T47D (cell line): ENCODE data around the gene GADD45A.
A peak's percentile ranks its signal among the peaks of the same experiment; 100 is the strongest.

Experiments used
- DNase-seq, 2 experiments: peaks; one replicate each; pipeline versions ENCODE4 v3.0.0 to v3.0.0-alpha.2; 2011 to 2012; ENCODE audit warnings: low read depth in 1 of 2, low spot score in 1 of 2
- JUND ChIP-seq: IDR thresholded peaks from 2 replicates; pipeline ENCODE4 v1.6.1; 2012; ENCODE audit warnings: low read depth
- in situ Hi-C: cut with HindIII; loops from 2 replicates; pipeline ENCODE4 v1.10.0; 2016; ENCODE audit warnings: low sequenced_read_pairs, low pct_unique_long_range_greater_than_20kb

The GADD45A gene

GRCh38 chr1:67685067-67685557 is at the start of gene GADD45A:
Gene GADD45A (plus strand): TSS chr1:67685201. CDS start chr1:67685495, 294 bp downstream.
- peak; percentile 93 to 98 for DNase-seq
- TF ChIP-seq JUND = no peak
- in situ Hi-C loops = no loop called here

DNA sequence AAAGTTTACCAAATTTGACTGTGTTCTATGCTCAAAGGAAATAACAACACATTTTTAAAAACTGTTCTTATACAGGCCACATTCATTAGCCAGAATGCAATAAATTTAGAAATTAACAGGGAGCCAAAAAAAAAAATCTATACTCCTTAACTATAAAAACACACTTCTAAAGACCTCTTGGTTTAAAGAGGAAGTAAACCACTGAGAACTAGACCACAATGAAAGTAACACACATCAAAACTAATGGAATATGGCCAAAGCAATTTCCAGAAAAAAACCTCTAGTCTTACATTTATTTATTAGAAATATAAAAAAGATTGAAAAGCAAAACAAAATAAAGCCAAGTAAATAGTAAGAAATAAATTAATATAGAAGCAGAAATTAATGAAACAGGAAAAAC is 48.9 kb upstream of the GADD45A start:
- no peak for TF ChIP-seq JUND
- DNase-seq = no peak
- in situ Hi-C loops = no loop called here

DNA sequence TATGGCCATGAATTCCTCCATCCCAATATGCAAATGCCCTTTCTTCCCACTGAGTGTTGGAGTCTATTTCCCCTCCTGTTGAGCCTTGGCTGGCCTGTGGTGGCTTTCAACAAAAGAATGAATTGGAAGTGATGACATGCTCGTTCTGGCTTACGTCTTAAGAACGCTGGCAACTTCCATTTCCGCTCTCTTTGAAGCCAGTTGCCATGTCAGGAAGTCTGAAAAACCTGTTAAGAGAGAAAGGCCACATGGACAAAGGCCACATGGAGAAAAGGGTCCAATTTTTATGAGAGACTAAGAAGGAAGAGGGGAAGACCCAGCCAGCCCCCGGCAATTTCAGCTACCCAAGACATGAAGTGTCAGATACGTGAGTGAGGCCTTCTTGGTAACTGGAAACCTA is 45.6 kb upstream of the GADD45A start:
- no peak for TF ChIP-seq JUND
- in situ Hi-C loops = no loop called here
- no peak for DNase-seq

DNA sequence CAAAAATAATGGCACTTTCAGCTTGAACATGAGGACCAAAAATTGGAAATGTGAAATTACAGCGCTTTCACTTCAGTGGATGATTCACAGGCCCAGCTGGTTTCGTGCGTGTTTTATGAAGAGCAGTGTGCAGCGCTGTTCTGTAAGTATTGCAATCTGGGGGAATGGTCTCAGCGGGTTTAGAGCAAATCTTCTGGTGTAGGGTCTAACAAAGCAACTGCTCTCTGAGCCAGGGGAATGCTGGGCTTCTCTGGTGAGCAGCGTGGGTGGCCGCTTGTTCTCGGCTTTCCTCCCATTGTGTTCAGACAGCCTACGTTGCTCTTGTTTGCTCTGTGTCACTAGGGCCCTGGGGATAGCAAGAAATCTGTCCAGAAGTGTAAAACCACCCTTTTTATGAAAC is 42.4 kb upstream of the GADD45A start:
- in situ Hi-C loops = no loop called here
- TF ChIP-seq JUND = no peak

GRCh38 chr1:67644566-67644965 is 40.4 kb upstream of the GADD45A start:
- TF ChIP-seq JUND = no peak
- in situ Hi-C loops = no loop called here
- no peak for DNase-seq

More for the DNA sequence above, 42.4 kb upstream of the GADD45A start:
- DNase-seq = no peak

DNA sequence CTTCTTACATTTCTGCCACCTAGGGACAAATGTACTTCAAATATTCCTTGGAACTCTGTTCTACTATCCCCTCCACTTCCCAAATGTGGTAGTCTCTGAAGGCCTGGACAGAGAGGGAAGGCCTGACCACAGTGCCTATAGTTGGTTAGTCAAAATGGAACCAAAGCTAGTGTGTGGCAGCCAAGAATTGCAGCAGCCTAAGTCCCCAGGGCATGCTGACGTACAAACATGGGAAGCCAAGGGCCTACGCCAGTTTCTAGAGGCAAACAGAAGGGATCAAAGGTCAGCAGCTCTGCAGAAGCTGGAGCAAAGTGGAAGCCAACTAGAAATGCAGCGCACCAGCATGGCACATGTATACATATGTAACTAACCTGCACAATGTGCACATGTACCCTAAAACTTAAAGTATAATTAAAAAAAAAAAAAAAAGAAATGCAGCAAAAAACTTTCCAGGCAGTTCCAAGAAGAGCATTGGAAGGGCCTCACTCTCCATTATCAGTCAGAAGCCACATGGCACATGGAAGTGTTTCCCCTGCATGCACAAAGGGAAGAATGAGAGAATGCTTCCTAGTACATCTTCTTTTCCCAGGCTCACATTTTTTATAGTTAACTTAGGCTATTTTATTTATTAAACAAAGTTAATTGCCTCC is 39.4 kb upstream of the GADD45A start:
- in situ Hi-C loops = no loop called here
- DNase-seq = peak in 1 of 2 experiments; percentile 78

DNA sequence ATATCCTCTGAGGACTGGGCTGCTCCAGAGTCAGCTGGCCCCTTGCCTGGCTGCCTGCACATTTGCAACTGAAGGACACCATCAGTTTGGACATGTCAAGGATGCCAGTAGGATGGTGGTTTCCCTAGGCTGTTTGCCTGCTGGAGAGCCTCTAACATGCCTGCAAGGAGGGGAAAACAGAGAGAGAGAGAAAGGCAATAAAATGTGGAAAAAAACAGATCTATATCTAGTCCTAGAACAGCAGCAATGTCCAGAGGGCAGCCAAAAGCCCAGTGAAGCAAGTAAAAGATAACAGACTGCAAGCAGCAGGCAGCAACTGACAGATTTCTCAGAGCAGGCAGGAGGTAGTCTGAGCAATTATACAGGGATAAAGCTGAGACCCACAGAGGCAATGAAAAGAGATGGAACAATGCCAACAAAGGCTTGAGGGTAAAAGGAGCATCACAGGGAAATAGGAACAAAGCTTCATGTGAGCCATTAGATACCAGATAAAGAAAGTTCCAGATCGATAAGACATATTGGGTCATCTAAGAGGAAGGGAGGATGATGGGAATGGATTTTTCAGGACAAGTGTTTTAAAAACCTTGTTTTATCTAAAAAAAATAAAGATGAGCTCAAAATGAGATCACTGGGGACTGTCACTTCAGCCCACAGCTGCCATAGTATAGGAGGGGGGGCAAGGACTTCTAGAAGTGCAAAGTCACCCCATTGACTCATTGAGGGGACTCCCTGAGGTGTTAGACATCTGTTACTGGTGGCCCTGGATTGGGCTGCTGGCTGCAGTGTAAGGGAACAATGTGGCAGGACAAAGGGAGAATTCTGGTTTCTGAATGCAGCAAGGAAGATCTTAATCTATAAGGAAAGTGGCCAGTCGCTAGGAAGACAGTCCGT is 38.6 kb upstream of the GADD45A start:
- DNase-seq = peak in 1 of 2 experiments; percentile 50
- in situ Hi-C loops = no loop called here
- no peak for TF ChIP-seq JUND

More for the DNA sequence above, 39.4 kb upstream of the GADD45A start:
- no peak for TF ChIP-seq JUND

GRCh38 chr1:67647036-67647798 is 37.8 kb upstream of the GADD45A start:
- TF ChIP-seq JUND = no peak
- DNase-seq = peak in 1 of 2 experiments; percentile 30
- in situ Hi-C loops = no loop called here

- no peak for DNase-seq
- in situ Hi-C loops = no loop called here
- TF ChIP-seq JUND = no peak
Observed at GRCh38 chr1:67647814-67648358, 37.1 kb upstream of the GADD45A start.

GRCh38 chr1:67648582-67649326 is 36.2 kb upstream of the GADD45A start:
- no peak for DNase-seq

GRCh38 chr1:67650061-67650460 is 34.9 kb upstream of the GADD45A start:
- TF ChIP-seq JUND = no peak
- in situ Hi-C loops = no loop called here
- DNase-seq = no peak

More at GRCh38 chr1:67648582-67649326, 36.2 kb upstream of the GADD45A start:
- no peak for TF ChIP-seq JUND
- in situ Hi-C loops = no loop called here

DNA sequence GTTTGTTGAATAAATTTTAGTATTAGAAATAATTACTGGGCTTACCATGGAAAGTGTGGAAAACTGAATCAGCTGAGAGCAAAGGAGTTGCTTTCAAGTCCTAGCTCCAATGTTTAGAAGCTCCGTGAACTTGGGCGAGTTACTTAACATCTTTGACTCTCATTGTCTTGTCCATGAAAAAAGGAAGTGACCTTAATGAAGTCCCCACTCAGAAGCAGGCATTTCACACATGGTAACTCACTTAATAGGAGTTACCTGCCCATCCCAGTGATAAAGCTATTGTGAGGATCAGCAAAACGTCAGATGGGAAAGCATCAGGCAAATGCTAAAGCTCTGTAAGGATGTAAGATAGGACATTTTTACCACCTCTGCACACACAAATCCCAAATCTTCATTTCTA is 34.0 kb upstream of the GADD45A start:
- DNase-seq = no peak
- TF ChIP-seq JUND = no peak
- in situ Hi-C loops = no loop called here
